ENCODE measurements around the gene KDM3A.

GRCh38 chr2:86468162-86469033 lies 27.2 kb downstream of the KDM3A start:
- TF ChIP-seq EZH2 (IDR thresholded peaks at IDR 0.05; ENCODE audit: low read depth), result no peak
- no peak for TF ChIP-seq CTCF (conservative IDR thresholded peaks at IDR 0.05)

Data from PC-9 (cell line).